ENCODE results near the gene TRAF7.

- TF ChIP-seq CTCF (IDR thresholded peaks at IDR 0.05) (no peak), POLR2A (IDR thresholded peaks at IDR 0.05) (no peak)
Observed at GRCh38 chr16:2160915-2161551, 5.5 kb downstream of the TRAF7 start.

Measured in ovary (tissue), 3 donors.